Gastroesophageal sphincter (tissue), 3 donors: ENCODE results near the gene MAK.

ENCODE experiments used
- CTCF ChIP-seq, 4 experiments: fragments of 200-600 bp in 2 of 4; fragments of 450-650 bp in 2 of 4; sonication (generic) in 1 of 4; IDR thresholded peaks; one replicate each; pipeline ENCODE4 v1.5.1; 2017 to 2019; ENCODE audit warnings: antibody characterized with exemption in 4 of 4, mild to moderate bottlenecking in 2 of 4, moderate library complexity in 2 of 4
- EP300 ChIP-seq: sonication (generic); formaldehyde crosslinking; IDR thresholded peaks from one replicate; pipeline ENCODE4 v1.6.1; 2017; ENCODE audit warnings: antibody characterized with exemption, mild to moderate bottlenecking
- POLR2A ChIP-seq, 2 donors: fragments of 450-650 bp; IDR thresholded peaks; one replicate each; pipeline ENCODE4 v1.6.1; 2017; ENCODE audit warnings: antibody characterized with exemption in 2 of 2, mild to moderate bottlenecking in 2 of 2, moderate library complexity in 1 of 2
- POLR2AphosphoS5 ChIP-seq: sonication (generic); formaldehyde crosslinking; IDR thresholded peaks from one replicate; pipeline ENCODE4 v1.6.1; 2017; ENCODE audit warnings: antibody characterized with exemption

DNA sequence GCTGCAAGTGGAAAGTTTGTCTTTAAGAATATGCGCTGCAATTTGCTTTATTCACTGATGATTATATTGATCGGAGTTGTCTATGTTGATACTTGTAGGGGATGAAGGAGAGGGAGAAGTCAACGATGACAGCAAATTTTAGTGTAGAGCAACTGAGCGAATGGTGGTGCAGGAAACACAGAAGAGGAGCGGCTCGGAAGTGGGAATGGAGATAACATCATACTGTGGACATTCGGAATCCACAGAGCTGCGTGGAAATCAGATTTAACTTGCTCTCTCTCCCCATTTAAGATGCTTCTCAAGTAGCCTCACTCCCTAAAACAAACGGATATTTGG lies 91.5 kb downstream of the MAK start:
- no peak for TF ChIP-seq CTCF (IDR thresholded peaks at IDR 0.05)
- TF ChIP-seq POLR2AphosphoS5: no peak
- no peak for TF ChIP-seq POLR2A (IDR thresholded peaks at IDR 0.05)
- TF ChIP-seq EP300: no peak
